Breast epithelium (tissue), 4 donors: ENCODE measurements around the gene RHBG. TPM values are rescaled to one million over a fixed set of nuclear protein-coding genes. Genes with fewer than 3 reads are reported as not detected.

Source experiments
- DNase-seq, 2 donors: peaks; one replicate each; pipeline ENCODE4 v3.0.0-alpha.2; 2019; ENCODE audit warnings: low spot score in 2 of 2
- H3K27ac ChIP-seq, 2 donors: fragments of 200-600 bp; sonication (generic) in 1 of 2; one replicate each; pipeline ENCODE4 v1.5.1; 2016 to 2019; ENCODE audit warnings: mild to moderate bottlenecking in 1 of 2
- H3K27me3 ChIP-seq, 2 donors: fragments of 200-600 bp; sonication (generic) in 1 of 2; one replicate each; pipeline versions ENCODE4 v1.5.1 to v1.6.0; 2017 to 2019; ENCODE audit warnings: control low read depth in 1 of 2, mild to moderate bottlenecking in 1 of 2
- H3K36me3 ChIP-seq: fragments of 200-600 bp; one replicate; pipeline ENCODE4 v1.5.1; 2019
- H3K4me1 ChIP-seq, 2 donors: fragments of 200-600 bp; sonication (generic); one replicate each; pipeline ENCODE4 v1.5.1; 2016 to 2019; ENCODE audit warnings: control low read depth in 1 of 2
- H3K4me3 ChIP-seq, 3 donors: fragments of 200-600 bp; sonication (generic); 1 replicate in 2 of 3; 2 replicates in 1 of 3; pipeline ENCODE4 v1.5.1; 2016 to 2019; ENCODE audit warnings: mild to moderate bottlenecking in 3 of 3, moderate library complexity in 2 of 3
- H3K9me3 ChIP-seq, 2 donors: fragments of 200-600 bp; sonication (generic) in 1 of 2; one replicate each; pipeline ENCODE4 v1.5.1; 2016 to 2019; ENCODE audit warnings: control low read depth in 1 of 2
- CTCF ChIP-seq, 3 donors: fragments of 450-650 bp; IDR thresholded peaks; one replicate each; pipeline ENCODE4 v1.5.1; 2016 to 2017; ENCODE audit warnings: antibody characterized with exemption in 3 of 3, mild to moderate bottlenecking in 3 of 3, moderate library complexity in 3 of 3
- POLR2A ChIP-seq: fragments of 450-650 bp; IDR thresholded peaks from one replicate; pipeline ENCODE4 v1.6.1; 2016; ENCODE audit warnings: antibody characterized with exemption, mild to moderate bottlenecking, moderate library complexity
- POLR2AphosphoS5 ChIP-seq, 3 donors: sonication (generic); formaldehyde crosslinking; IDR thresholded peaks; one replicate each; pipeline ENCODE4 v1.6.1; 2017; ENCODE audit warnings: antibody characterized with exemption in 3 of 3
- intact Hi-C: fragments of 100-400 bp; cut with DNase I; formaldehyde crosslinking; loops from one replicate; pipeline ENCODE4 v1.15.1; 2023; ENCODE audit warnings: low total_unique reads
- total RNA-seq, 3 donors: library from RNA; depleted of rRNA; stranded (reverse); fragments of >200 nt; gene quantifications; one replicate each; pipeline ENCODE4 v1.1.0, GENCODE V29; 2016

The RHBG gene
- total RNA-seq, 3 donors from 2014 or later, result not detected

DNA sequence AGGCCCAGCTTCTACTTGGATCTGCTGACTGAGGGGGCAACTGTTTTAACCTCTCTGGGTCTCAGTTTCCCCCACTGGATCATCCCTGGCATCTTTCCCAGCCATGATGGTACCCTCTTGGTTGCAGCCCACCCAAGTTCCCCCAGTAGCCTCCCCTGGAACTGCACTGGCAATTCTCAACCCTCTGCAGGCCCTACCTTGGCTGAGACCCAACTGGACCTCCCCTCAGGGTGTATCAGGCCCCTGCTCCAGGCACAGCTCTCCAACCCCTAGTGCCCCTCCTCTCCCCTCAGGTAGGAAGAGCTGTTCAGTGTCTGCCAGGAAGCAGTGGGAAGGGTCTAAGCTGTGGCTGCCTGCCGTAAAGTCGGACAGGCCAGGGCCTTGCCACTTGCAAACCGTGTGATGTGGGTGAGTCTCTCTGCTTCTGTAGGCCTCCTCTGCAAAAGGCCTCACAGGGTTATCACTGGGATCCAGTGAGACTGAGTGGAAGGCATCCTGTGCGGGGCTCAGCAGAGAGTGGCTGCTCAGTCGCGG, 32.1 kb downstream of the RHBG start:
- Histone ChIP-seq H3K27ac (no peak overlapping the region), H3K4me3 (no peak overlapping the region), H3K4me1 (no peaks in the 10 kb centered on the region), H3K27me3 (peaks cover 0 to 5% of the 10 kb centered on the region in 2 donors), H3K9me3 (no peaks in the 10 kb centered on the region), H3K36me3 (no peaks in the 10 kb centered on the region)
- intact Hi-C loops, result no loop called here
- no peak for DNase-seq
- TF ChIP-seq POLR2AphosphoS5 (IDR thresholded peaks at IDR 0.05) (no peak), CTCF (IDR thresholded peaks at IDR 0.05) (no peak), POLR2A (no peak)

DNA sequence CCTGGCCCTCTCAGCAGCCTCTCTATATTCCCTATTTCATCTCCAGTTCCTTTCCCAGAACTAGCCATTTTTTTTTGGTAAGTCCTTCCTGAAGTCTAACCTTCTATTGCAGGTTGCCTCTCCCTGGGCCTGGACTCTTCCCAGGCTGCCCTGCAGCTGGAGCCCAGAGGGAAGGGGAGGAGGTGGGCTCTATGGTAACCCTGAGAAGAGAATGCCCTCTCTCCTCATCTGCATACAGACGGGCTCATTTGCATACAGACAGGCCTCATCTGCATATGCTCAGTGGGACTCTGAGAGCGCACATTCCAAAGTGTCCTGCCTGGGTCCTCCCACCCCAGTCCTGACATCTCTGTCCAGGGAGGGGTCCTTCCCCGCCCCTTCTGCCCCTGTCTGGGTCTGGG, 32.7 kb downstream of the RHBG start:
- H3K4me3 ChIP-seq, result no peak overlapping the region
- no peak overlapping the region for H3K27ac ChIP-seq
- TF ChIP-seq POLR2A (no peak), POLR2AphosphoS5 (IDR thresholded peaks at IDR 0.05) (no peak), CTCF (IDR thresholded peaks at IDR 0.05) (no peak)
- no peaks in the 10 kb centered on the region for H3K4me1 ChIP-seq
- intact Hi-C loops, result no loop called here
- no peaks in the 10 kb centered on the region for H3K9me3 ChIP-seq
- DNase-seq, result no peak
- peaks cover 0 to 9% of the 10 kb centered on the region in 2 donors for H3K27me3 ChIP-seq
- H3K36me3 ChIP-seq, result no peaks in the 10 kb centered on the region

- TF ChIP-seq CTCF (IDR thresholded peaks at IDR 0.05), result no peak
- no peak for TF ChIP-seq POLR2AphosphoS5 (IDR thresholded peaks at IDR 0.05)
- no peak for TF ChIP-seq POLR2A
- Histone ChIP-seq H3K36me3 (no peaks in the 10 kb centered on the region), H3K27me3 (peaks cover 0 to 17% of the 10 kb centered on the region in 2 donors), H3K9me3 (no peaks in the 10 kb centered on the region), H3K27ac (no peak overlapping the region), H3K4me3 (no peak overlapping the region), H3K4me1 (no peaks in the 10 kb centered on the region)
- intact Hi-C loops, result no loop called here
- DNase-seq, result no peak
Observed at GRCh38 chr1:156402331-156403020, 33.5 kb downstream of the RHBG start.

DNA sequence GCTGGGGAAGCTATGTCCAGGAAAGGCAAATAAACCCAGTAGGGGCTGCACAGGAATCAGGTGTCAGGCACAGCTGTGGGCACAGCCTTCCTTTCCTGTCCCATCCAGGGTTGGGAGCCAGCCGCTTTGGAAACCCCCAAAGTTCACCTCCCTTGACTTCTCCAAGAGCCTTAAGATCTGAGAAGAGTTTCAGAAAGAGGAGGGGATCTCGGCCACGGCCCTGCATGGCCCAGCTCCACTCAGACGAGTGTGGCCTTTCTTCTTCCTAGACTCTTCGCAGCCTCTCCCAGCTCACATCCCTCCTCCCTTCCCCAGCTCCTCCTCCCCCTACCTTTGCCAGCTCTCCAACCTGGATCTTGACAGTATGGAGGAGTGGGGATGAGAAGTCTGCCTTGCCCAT, 36.7 kb downstream of the RHBG start:
- Histone ChIP-seq H3K27me3 (peaks cover 0 to 25% of the 10 kb centered on the region in 2 donors), H3K9me3 (no peaks in the 10 kb centered on the region), H3K27ac (no peak overlapping the region), H3K4me3 (no peak overlapping the region), H3K36me3 (no peaks in the 10 kb centered on the region), H3K4me1 (no peaks in the 10 kb centered on the region)
- no peak for TF ChIP-seq POLR2AphosphoS5 (IDR thresholded peaks at IDR 0.05)
- TF ChIP-seq POLR2A, result no peak
- no peak for TF ChIP-seq CTCF (IDR thresholded peaks at IDR 0.05)
- intact Hi-C loops, result no loop called here
- no peak for DNase-seq

DNA sequence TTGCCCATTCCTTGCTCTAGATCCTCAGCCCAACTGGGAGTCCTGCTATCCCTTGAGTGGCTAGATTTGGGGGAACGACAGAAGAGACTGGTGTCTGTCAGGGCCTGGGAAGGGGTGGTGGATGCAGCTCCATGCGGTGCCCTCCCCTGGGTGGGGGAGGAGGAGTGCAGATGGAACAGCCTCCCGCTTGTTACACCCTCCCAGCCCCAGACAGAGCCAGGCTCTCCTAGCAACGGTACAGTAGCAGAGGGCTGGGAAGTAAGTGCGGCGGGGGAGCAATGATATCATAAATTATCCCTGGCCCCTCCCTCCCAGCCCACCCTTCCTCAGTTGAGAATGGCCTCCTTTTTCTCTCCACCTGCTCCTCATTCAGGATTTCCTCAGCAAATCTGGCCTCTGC, 37.2 kb downstream of the RHBG start:
- no peaks in the 10 kb centered on the region for H3K4me1 ChIP-seq
- intact Hi-C loops, result no loop called here
- H3K36me3 ChIP-seq, result no peaks in the 10 kb centered on the region
- H3K27me3 ChIP-seq, result peaks cover 0 to 25% of the 10 kb centered on the region in 2 donors
- no peak overlapping the region for H3K27ac ChIP-seq
- no peak overlapping the region for H3K4me3 ChIP-seq
- H3K9me3 ChIP-seq, result no peaks in the 10 kb centered on the region
- no peak for DNase-seq
- TF ChIP-seq POLR2AphosphoS5 (IDR thresholded peaks at IDR 0.05) (no peak), CTCF (IDR thresholded peaks at IDR 0.05) (no peak), POLR2A (no peak)
